ENCODE data around the gene LCN1.

LCN1 gene

GRCh38 chr9:135517407-135517822 is 3.8 kb upstream of the LCN1 start:
- in situ Hi-C loops (cut with MboI; ENCODE audit: low sequenced_read_pairs, unreplicated experiment), result no loop called here
- TF ChIP-seq, protein P1, sequence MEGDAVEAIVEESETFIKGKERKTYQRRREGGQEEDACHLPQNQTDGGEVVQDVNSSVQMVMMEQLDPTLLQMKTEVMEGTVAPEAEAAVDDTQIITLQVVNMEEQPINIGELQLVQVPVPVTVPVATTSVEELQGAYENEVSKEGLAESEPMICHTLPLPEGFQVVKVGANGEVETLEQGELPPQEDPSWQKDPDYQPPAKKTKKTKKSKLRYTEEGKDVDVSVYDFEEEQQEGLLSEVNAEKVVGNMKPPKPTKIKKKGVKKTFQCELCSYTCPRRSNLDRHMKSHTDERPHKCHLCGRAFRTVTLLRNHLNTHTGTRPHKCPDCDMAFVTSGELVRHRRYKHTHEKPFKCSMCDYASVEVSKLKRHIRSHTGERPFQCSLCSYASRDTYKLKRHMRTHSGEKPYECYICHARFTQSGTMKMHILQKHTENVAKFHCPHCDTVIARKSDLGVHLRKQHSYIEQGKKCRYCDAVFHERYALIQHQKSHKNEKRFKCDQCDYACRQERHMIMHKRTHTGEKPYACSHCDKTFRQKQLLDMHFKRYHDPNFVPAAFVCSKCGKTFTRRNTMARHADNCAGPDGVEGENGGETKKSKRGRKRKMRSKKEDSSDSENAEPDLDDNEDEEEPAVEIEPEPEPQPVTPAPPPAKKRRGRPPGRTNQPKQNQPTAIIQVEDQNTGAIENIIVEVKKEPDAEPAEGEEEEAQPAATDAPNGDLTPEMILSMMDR (IDR thresholded peaks at IDR 0.05; ENCODE audit: borderline replicate concordance, control extremely low read depth, extremely low read depth, insufficient read depth, missing control alignments), result no peak

GRCh38 chr9:135519179-135519971 is 1.9 kb upstream of the LCN1 start:
- TF ChIP-seq, protein P1 (IDR thresholded peaks at IDR 0.05; ENCODE audit: borderline replicate concordance, control extremely low read depth, extremely low read depth, insufficient read depth, missing control alignments), result no peak
- in situ Hi-C loops (cut with MboI; ENCODE audit: low sequenced_read_pairs, unreplicated experiment), result no loop called here
- DNase-seq (ENCODE audit: low spot score), result no peak

More at GRCh38 chr9:135517407-135517822, 3.8 kb upstream of the LCN1 start:
- no peak for DNase-seq (ENCODE audit: low spot score)

DNA sequence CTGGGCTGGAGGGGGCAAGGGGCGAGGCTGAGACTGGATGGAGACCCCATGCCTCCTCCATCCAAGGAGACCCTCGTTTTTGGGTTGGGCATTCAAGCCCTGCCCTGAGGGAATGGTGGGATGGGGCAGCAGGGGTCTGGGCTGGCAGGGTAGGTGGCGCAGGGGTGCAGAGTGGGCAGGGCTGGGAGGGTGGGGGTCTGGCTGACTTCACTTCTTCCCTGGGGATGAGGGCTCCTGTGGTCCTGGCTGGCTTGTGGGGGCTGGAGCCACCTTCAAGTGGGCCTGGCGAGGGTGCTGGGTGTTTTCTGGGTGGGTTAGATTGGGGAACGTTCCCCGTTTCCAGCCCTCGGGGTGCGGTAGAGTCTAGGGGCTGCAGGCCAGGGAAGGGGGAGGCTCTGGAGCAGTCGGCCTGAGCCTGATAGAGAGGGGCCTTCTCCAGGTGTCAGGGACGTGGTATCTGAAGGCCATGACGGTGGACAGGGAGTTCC is 412 bp downstream of the LCN1 start:
- DNase-seq (ENCODE audit: low spot score), result no peak
- TF ChIP-seq, protein P1 (IDR thresholded peaks at IDR 0.05; ENCODE audit: borderline replicate concordance, control extremely low read depth, extremely low read depth, insufficient read depth, missing control alignments), result no peak
- in situ Hi-C loops (cut with MboI; ENCODE audit: low sequenced_read_pairs, unreplicated experiment), result no loop called here

- in situ Hi-C loops (cut with MboI; ENCODE audit: low sequenced_read_pairs, unreplicated experiment), result no loop called here
Measured at GRCh38 chr9:135522137-135522877, 1.1 kb downstream of the LCN1 start.

GRCh38 chr9:135522931-135523330 is 1.7 kb downstream of the LCN1 start:
- DNase-seq (ENCODE audit: low spot score), result no peak
- TF ChIP-seq, protein P1 (IDR thresholded peaks at IDR 0.05; ENCODE audit: borderline replicate concordance, control extremely low read depth, extremely low read depth, insufficient read depth, missing control alignments), result no peak
- in situ Hi-C loops (cut with MboI; ENCODE audit: low sequenced_read_pairs, unreplicated experiment), result no loop called here

More at GRCh38 chr9:135522137-135522877, 1.1 kb downstream of the LCN1 start:
- TF ChIP-seq, protein P1 (IDR thresholded peaks at IDR 0.05; ENCODE audit: borderline replicate concordance, control extremely low read depth, extremely low read depth, insufficient read depth, missing control alignments), result no peak
- DNase-seq (ENCODE audit: low spot score), result no peak

DNA sequence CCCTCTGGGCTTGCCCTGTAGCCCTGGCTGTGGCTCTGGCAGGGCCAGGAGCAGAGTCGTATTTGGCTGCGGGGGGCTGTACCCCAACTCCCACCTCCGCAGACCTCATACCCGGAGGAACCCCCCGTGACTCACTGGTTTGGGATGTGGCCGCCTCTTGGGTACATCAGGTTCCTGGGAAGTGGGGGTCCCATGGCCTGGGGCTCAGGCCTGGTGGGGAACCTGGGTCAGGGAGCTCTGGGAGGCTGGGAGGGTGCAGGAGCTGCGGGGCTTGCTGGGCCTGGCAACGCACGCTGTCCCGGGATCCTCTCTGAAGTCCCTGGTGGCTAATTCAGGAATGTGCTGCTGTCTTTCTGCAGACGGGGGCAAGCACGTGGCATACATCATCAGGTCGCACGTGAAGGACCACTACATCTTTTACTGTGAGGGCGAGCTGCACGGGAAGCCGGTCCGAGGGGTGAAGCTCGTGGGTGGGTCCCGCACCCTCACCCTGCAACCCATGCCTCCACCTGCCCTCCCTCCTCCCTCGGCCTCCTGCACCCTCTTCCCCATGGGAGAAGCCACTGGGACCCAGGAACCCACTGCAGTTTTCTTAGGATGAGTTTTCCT is 2.4 kb downstream of the LCN1 start:
- TF ChIP-seq, protein P1 (IDR thresholded peaks at IDR 0.05; ENCODE audit: borderline replicate concordance, control extremely low read depth, extremely low read depth, insufficient read depth, missing control alignments), result no peak
- in situ Hi-C loops (cut with MboI; ENCODE audit: low sequenced_read_pairs, unreplicated experiment), result no loop called here
- no peak for DNase-seq (ENCODE audit: low spot score)
